Right lobe of liver (tissue), 4 donors: ENCODE data around the gene LSMEM2.

ENCODE experiments used
- CTCF ChIP-seq, 4 donors: fragments of 200-600 bp in 3 of 4; fragments of 450-650 bp in 1 of 4; IDR thresholded peaks; one replicate each; pipeline versions ENCODE4 v1.5.1 to v1.8.0; 2016 to 2022; ENCODE audit warnings: antibody characterized with exemption in 4 of 4, mild to moderate bottlenecking in 2 of 4
- POLR2A ChIP-seq: fragments of 450-650 bp; IDR thresholded peaks from one replicate; pipeline ENCODE4 v1.6.1; 2017; ENCODE audit warnings: antibody characterized with exemption, mild to moderate bottlenecking
- donor health status: DM: no; HTN: no; CAD: no.
- donor health status: DM: no; HTN: no; CAD: no.
- donor health status: DM: no; HTN: yes; CAD: no.

DNA sequence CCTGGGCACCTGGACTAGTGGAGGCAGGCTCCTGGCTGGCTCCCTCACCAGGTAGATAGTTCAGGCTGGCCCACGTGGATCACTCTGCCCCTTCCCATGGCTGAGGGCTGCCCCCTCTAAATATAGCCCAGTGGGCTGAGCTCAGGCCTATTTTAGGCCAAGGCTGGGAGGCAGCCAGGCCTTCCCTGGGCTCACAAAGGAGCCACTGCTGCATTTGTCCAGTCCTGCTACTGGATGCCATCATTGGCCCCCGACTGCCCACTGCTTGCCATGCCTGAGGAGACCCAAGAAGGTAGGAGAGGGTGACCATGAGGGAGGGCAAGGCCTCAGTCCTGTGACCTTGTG, at the start of gene LSMEM2:
- TF ChIP-seq CTCF (IDR thresholded peaks at IDR 0.05) (no peak), POLR2A (no peak)
